ENCODE measurements around the gene PTTG1IP2.

Gene PTTG1IP2

DNA sequence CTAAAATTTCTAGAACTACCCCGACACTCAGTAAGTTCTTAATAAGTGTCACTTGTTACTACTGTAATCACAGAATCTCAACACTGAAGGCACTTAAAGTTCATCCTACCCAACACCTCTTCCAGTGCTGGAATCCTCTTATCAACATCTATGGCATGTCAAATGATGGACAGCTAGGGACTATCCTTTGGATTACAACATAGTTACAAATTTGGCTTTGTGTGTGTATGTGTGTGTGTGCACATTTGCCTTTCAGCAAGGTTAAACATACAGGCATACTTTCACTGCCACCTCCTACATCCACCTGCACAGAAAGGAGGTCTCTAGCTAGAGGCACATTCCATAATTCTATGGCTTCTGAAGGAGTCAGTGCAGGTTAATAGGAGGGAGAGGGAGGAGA lies 25.8 kb downstream of the PTTG1IP2 start (continued):
- TF ChIP-seq, protein P1, sequence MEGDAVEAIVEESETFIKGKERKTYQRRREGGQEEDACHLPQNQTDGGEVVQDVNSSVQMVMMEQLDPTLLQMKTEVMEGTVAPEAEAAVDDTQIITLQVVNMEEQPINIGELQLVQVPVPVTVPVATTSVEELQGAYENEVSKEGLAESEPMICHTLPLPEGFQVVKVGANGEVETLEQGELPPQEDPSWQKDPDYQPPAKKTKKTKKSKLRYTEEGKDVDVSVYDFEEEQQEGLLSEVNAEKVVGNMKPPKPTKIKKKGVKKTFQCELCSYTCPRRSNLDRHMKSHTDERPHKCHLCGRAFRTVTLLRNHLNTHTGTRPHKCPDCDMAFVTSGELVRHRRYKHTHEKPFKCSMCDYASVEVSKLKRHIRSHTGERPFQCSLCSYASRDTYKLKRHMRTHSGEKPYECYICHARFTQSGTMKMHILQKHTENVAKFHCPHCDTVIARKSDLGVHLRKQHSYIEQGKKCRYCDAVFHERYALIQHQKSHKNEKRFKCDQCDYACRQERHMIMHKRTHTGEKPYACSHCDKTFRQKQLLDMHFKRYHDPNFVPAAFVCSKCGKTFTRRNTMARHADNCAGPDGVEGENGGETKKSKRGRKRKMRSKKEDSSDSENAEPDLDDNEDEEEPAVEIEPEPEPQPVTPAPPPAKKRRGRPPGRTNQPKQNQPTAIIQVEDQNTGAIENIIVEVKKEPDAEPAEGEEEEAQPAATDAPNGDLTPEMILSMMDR (tag by site-specific recombination; IDR thresholded peaks at IDR 0.05): no peak
- TF ChIP-seq KLF1 (tag by site-specific recombination; IDR thresholded peaks at IDR 0.05) (no peak), ZNF184 (tag by site-specific recombination; IDR thresholded peaks at IDR 0.05) (no peak)

DNA sequence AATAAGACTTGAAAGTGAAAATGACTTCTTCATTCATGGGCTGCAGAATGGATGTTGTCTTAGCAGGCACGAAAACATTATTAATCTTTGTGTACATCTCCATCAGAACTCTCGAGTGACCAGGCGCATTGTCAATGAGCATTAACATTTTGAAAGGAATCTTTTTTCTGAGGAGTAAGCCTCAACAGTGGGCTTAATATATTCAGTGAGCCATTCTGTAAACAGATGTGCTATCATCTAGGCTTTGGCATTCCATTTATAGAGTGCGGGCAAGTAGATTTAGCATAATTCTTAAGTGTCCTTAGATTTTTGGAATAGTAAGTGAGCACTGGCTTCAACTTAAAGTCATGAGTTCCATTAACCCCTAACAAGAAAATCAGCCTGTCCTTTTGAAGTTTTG lies 33.1 kb downstream of the PTTG1IP2 start:
- Histone ChIP-seq H3K9me3 (ENCODE audit: control insufficient read depth, insufficient read depth, low read depth, low read length) (no peaks in the 10 kb centered on the region), H3K4me1 (ENCODE audit: control insufficient read depth, insufficient read depth, low read length) (no peaks in the 10 kb centered on the region), H3K4me3 (ENCODE audit: low read depth, low read length) (no peak overlapping the region), H3K36me3 (ENCODE audit: control insufficient read depth in 2 of 2, insufficient read depth in 1 of 2, low read length in 2 of 2) (no peaks in the 10 kb centered on the region), H3K27ac (ENCODE audit: extremely low read depth, low read depth, low read length) (no peak overlapping the region)
- ChIA-PET POLR2A (no interaction called here), CTCF (no interaction called here)
- TF ChIP-seq BCL11A (tag by site-specific recombination; IDR thresholded peaks at IDR 0.05; ENCODE audit: low read depth) (no peak), ZNF510 (tag by site-specific recombination; IDR thresholded peaks at IDR 0.05; ENCODE audit: insufficient replicate concordance) (no peak), ZNF155 (tag by site-specific recombination; IDR thresholded peaks at IDR 0.05) (no peak), ZNF544 (tag by site-specific recombination; IDR thresholded peaks at IDR 0.05) (no peak), ZNF239 (tag by site-specific recombination; IDR thresholded peaks at IDR 0.05) (no peak), YY2 (tag by site-specific recombination; IDR thresholded peaks at IDR 0.05) (no peak), ZNF555 (tag by site-specific recombination; conservative IDR thresholded peaks at IDR 0.05) (no peak), ZFP3 (tag by site-specific recombination; IDR thresholded peaks at IDR 0.05; ENCODE audit: low read depth) (no peak), ZNF548 (tag by site-specific recombination; IDR thresholded peaks at IDR 0.05) (no peak), ZNF600 (tag by site-specific recombination; IDR thresholded peaks at IDR 0.05) (no peak), GFI1B (tag by site-specific recombination; IDR thresholded peaks at IDR 0.05) (no peak)
- TF ChIP-seq, protein P2, sequence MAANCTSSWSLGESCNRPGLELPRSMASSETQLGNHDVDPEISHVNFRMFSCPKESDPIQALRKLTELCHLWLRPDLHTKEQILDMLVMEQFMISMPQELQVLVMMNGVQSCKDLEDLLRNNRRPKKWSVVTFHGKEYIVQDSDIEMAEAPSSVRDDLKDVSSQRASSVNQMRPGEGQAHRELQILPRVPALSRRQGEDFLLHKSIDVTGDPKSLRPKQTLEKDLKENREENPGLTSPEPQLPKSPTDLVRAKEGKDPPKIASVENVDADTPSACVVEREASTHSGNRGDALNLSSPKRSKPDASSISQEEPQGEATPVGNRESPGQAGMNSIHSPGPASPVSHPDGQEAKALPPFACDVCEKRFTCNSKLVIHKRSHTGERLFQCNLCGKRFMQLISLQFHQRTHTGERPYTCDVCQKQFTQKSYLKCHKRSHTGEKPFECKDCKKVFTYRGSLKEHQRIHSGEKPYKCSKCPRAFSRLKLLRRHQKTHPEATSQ (tag by site-specific recombination; IDR thresholded peaks at IDR 0.05): no peak
- TF ChIP-seq, protein P3, sequence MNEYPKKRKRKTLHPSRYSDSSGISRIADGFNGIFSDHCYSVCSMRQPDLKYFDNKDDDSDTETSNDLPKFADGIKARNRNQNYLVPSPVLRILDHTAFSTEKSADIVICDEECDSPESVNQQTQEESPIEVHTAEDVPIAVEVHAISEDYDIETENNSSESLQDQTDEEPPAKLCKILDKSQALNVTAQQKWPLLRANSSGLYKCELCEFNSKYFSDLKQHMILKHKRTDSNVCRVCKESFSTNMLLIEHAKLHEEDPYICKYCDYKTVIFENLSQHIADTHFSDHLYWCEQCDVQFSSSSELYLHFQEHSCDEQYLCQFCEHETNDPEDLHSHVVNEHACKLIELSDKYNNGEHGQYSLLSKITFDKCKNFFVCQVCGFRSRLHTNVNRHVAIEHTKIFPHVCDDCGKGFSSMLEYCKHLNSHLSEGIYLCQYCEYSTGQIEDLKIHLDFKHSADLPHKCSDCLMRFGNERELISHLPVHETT (tag by site-specific recombination; IDR thresholded peaks at IDR 0.05): no peak
- TF ChIP-seq, protein P4, sequence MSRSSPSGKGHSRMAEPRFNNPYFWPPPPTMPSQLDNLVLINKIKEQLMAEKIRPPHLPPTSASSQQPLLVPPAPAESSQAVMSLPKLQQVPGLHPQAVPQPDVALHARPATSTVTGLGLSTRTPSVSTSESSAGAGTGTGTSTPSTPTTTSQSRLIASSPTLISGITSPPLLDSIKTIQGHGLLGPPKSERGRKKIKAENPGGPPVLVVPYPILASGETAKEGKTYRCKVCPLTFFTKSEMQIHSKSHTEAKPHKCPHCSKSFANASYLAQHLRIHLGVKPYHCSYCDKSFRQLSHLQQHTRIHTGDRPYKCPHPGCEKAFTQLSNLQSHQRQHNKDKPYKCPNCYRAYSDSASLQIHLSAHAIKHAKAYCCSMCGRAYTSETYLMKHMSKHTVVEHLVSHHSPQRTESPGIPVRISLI (tag by site-specific recombination; IDR thresholded peaks at IDR 0.05): no peak

DNA sequence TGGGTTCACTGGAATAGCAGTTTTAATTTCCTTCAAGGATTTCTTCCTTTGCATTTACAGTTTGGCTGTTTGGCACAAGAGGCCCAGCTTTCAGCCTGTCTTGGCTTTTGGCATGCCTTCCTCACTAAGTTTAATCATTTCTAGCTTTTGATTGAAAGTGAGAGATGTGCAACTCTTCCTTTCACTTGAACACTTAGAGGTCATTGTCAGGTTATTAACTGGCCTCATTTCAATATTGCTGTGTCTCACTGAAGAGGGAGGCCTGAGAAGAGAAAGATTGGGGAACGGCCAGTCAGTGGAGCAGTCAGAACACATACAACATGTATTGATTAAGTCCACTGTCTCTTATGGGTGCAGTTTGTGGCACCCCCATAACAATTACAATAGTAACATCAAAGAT lies 33.9 kb downstream of the PTTG1IP2 start:
- H3K27ac ChIP-seq (ENCODE audit: extremely low read depth, low read depth, low read length): no peak overlapping the region
- no peaks in the 10 kb centered on the region for H3K36me3 ChIP-seq (ENCODE audit: control insufficient read depth in 2 of 2, insufficient read depth in 1 of 2, low read length in 2 of 2)
- CTCF ChIA-PET: no interaction called here
- no peaks in the 10 kb centered on the region for H3K9me3 ChIP-seq (ENCODE audit: control insufficient read depth, insufficient read depth, low read depth, low read length)
- H3K4me3 ChIP-seq (ENCODE audit: low read depth, low read length): no peak overlapping the region
- POLR2A ChIA-PET: no interaction called here
- H3K4me1 ChIP-seq (ENCODE audit: control insufficient read depth, insufficient read depth, low read length): no peaks in the 10 kb centered on the region
- TF ChIP-seq ZNF660 (tag by site-specific recombination; IDR thresholded peaks at IDR 0.05): no peak
- TF ChIP-seq OSR2 (tag by site-specific recombination; IDR thresholded peaks at IDR 0.05): no peak
- TF ChIP-seq, protein P5, sequence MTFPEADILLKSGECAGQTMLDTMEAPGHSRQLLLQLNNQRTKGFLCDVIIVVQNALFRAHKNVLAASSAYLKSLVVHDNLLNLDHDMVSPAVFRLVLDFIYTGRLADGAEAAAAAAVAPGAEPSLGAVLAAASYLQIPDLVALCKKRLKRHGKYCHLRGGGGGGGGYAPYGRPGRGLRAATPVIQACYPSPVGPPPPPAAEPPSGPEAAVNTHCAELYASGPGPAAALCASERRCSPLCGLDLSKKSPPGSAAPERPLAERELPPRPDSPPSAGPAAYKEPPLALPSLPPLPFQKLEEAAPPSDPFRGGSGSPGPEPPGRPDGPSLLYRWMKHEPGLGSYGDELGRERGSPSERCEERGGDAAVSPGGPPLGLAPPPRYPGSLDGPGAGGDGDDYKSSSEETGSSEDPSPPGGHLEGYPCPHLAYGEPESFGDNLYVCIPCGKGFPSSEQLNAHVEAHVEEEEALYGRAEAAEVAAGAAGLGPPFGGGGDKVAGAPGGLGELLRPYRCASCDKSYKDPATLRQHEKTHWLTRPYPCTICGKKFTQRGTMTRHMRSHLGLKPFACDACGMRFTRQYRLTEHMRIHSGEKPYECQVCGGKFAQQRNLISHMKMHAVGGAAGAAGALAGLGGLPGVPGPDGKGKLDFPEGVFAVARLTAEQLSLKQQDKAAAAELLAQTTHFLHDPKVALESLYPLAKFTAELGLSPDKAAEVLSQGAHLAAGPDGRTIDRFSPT (tag by site-specific recombination; IDR thresholded peaks at IDR 0.05): no peak
- TF ChIP-seq ZNF549 (tag by site-specific recombination; IDR thresholded peaks at IDR 0.05): no peak
- no peak for TF ChIP-seq ZNF785 (tag by site-specific recombination; IDR thresholded peaks at IDR 0.05)
- no peak for TF ChIP-seq ZNF624 (tag by site-specific recombination; IDR thresholded peaks at IDR 0.05)
- TF ChIP-seq, protein P6, sequence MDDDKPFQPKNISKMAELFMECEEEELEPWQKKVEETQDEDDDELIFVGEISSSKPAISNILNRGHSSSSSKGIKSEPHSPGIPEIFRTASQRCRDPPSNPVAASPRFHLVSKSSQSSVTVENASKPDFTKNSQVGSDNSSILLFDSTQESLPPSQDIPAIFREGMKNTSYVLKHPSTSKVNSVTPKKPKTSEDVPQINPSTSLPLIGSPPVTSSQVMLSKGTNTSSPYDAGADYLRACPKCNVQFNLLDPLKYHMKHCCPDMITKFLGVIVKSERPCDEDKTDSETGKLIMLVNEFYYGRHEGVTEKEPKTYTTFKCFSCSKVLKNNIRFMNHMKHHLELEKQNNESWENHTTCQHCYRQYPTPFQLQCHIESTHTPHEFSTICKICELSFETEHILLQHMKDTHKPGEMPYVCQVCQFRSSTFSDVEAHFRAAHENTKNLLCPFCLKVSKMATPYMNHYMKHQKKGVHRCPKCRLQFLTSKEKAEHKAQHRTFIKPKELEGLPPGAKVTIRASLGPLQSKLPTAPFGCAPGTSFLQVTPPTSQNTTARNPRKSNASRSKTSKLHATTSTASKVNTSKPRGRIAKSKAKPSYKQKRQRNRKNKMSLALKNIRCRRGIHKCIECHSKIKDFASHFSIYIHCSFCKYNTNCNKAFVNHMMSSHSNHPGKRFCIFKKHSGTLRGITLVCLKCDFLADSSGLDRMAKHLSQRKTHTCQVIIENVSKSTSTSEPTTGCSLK (tag by site-specific recombination; IDR thresholded peaks at IDR 0.05): no peak
- no peak for TF ChIP-seq ZNF747 (tag by site-specific recombination; IDR thresholded peaks at IDR 0.05)

All from HEK293 (cell line).